Measurements from ENCODE around the gene CIB4.

The CIB4 gene

GRCh38 chr2:26550276-26551015 is 90.7 kb downstream of the CIB4 start:
- DNase-seq (ENCODE audit: low read depth), result no peak

GRCh38 chr2:26542676-26543505 is 98.3 kb downstream of the CIB4 start:
- DNase-seq (ENCODE audit: low read depth), result no peak

DNA sequence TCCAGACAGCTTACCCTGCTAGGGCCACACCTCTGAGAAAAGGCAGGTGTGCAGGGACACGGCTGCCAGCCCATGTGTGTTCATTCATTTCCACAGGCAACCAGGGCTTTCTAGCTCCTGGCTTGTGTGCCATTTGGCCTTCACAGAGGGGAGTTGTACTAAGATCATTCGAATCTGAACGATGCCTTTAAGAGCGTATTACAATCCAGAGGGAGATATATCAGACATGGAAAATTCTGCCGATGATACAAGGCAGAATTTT is 99.0 kb downstream of the CIB4 start:
- no peak for DNase-seq (ENCODE audit: low read depth)

DNA sequence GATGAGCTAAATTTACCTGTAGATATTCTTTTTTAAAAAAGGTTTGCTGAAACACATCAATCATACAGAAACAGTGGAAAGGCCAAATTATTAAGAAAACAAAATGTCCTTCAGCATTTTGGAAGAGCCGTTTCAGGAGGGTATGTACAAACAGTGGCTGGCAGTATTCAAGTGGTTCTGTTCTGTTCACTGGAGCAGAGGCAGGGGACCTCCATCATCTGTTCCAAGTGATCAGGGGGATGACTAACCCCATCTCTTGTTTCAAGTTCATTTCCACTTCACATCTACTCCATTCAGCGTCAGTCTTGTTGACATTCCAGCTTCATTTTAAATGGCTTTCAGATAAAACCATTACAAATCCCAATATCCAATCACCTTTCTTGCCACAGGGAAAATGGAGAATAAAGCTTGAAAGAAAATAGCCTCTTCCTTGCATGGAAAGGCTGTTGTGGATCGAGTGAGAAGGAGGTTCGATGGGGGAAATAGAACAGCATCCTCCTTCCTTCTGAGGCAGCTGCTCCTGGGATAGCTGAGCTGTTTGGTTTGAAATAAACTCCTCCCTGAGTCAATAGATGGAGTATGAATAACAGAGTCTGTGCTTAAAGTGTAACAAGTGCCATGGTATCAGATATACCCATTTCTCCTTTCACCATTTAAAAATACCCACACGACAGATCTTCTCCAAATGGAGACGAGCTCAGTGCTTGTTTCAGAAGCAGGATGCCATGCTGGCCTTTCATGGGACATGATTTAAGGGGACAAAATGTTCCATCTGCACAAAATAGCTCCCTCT is 99.6 kb downstream of the CIB4 start:
- no peak for DNase-seq (ENCODE audit: low read depth)

DNA sequence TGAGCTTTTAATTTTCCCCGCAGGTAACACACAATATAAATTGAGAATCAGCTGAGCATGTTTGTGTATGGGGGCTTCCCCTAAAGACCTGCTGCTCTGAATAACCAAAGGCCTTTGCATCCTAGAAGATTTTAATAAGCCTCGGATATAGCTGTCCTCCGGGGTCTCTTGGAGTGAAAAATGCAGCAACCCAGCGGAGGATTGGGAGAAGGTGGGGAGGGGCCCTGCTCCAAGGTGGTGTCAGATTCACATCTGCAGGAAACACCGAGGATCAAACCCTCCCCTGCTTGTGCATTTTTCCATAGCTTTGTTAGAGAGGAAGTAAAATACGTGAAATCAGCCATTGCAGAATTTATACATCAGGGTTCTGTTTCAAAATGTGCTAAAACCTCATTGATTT is 100.2 kb downstream of the CIB4 start:
- DNase-seq (ENCODE audit: low read depth), result no peak

GRCh38 chr2:26540306-26540705 is 100.9 kb downstream of the CIB4 start:
- DNase-seq (ENCODE audit: low read depth), result no peak

DNA sequence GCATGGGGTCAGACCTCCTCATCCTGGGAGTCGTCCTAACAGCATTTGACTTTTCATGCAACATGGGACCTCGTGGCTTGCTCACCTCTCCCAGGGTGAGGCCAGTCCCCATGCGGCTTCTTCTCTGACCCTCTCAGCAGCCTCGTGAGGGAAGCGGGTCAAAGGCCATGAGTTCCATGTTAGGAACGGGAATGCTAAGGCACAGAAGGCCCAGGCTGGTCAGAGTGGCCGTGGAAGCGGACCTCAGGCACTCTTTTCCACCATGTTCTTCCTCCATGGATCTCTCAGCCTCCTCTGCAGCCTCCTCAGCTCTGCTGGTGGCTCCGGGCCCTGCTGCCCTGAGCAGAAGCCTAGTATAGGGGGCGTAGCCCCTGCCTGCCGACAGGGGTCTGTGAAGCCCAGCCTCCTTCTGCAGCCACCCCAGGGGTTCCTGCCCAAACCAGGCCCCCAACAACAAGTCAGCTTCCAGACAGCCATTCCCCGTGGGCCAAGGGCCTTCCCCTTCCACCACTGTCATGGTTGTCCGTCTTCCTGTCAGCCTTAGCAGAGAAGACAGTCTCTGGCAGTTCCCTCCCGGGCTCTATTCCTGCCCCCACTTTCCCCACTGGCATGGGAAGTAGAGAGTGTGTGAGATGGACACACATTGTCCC is 103.2 kb downstream of the CIB4 start:
- DNase-seq (ENCODE audit: low read depth), result no peak

GRCh38 chr2:26537069-26537825 is 103.9 kb downstream of the CIB4 start:
- no peak for DNase-seq (ENCODE audit: low read depth)

DNA sequence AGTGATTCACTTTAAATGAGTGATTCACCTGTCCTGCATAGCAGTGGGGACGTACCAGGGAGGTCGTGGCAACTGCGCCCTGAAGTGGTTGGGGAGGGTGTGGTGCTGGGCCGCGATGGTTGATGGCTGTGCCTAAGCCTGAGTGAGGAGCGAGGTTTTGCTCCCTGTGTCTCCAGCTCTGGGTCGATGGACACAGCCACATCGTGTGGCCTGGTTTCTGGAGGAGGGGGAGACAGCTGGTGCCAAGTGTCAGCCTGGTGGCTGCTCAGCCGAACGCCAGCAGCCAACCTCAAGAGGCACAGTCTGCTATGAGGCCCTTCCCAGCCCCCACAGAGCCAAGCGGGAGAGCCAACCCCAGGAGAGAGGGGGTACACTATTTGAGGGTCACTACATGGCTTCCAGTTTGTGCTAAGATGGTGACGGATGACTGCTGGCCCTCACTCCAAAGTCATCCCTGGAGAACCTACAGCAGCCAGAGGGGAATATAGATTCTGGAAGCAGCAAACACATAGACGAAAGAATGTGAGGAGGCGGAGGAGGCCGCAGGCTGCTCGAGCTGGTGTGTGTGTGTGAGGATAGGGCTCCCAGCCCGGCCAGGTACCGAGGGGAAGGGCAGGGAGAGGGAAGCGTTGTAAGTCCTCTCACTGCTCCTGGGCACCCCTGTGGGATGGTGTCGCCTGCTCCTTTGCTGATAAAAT is 104.6 kb downstream of the CIB4 start:
- DNase-seq (ENCODE audit: low read depth), result no peak

DNA sequence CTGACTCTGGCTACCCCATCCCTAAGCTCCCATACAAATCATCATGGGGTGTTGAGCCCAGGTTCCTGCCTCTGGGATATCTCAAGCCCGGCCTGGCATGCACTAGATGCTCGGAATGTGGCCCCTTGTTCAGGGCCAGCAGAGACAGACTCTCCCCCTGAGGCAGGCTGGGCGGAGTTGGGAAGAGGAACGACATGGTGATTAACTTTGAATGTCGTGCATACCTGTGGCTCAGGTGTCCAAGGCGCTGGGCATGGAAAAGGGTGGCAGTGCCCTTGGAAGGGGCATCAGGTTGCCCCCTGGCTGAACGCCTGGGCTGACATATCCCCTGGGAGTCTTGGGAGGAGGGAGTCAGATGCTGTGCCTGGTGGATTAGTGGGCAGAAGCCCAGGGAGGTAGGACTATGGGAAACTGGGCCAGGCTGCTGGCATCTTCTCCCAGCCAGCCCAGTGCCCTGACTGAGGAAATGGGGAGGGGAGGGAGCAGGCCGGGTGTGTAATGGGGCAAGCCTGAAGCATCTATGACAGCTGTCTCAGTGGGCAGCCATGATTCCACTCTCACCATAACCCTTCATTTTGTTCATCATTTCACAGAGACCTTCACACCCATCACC is 105.4 kb downstream of the CIB4 start:
- DNase-seq (ENCODE audit: low read depth), result no peak

- DNase-seq (ENCODE audit: low read depth), result no peak
Measured at GRCh38 chr2:26534865-26535662, 106.1 kb downstream of the CIB4 start.

GRCh38 chr2:26534098-26534864 is 106.9 kb downstream of the CIB4 start:
- DNase-seq (ENCODE audit: low read depth), result no peak

GRCh38 chr2:26533661-26534060 is 107.5 kb downstream of the CIB4 start:
- no peak for DNase-seq (ENCODE audit: low read depth)

GRCh38 chr2:26532301-26533250 is 108.6 kb downstream of the CIB4 start:
- no peak for DNase-seq (ENCODE audit: low read depth)
